Thymus (tissue), 11 donors: Measurements from ENCODE around the gene OVAAL. TPM values are rescaled to one million over a fixed set of nuclear protein-coding genes. Genes with fewer than 3 reads are reported as not detected.
"Not testable (repeated sequence)": the region's sequence is repeated elsewhere in the genome, so short reads cannot be mapped to it uniquely, and the experiment has no call there.

Source experiments
- DNase-seq, 9 donors: peaks; one replicate each; pipeline ENCODE4 v3.0.0-alpha.2; 2013; ENCODE audit warnings: low spot score in 9 of 9, low read depth in 6 of 9, missing footprints in 1 of 9
- H3K27ac ChIP-seq, 2 donors: one replicate each; pipeline ENCODE4 v1.5.1; 2013; ENCODE audit warnings: control low read depth in 1 of 2, low read depth in 1 of 2, low read length in 1 of 2, mild to moderate bottlenecking in 1 of 2, moderate library complexity in 1 of 2
- H3K27me3 ChIP-seq, 2 donors: one replicate each; pipeline ENCODE4 v1.5.1; 2013; ENCODE audit warnings: low read length in 1 of 2; ENCODE audit not compliant: control insufficient read depth in 2 of 2, insufficient read depth in 1 of 2
- H3K36me3 ChIP-seq, 2 donors: one replicate each; pipeline ENCODE4 v1.5.1; 2013; ENCODE audit warnings: low read length in 1 of 2, mild to moderate bottlenecking in 1 of 2, moderate library complexity in 1 of 2; ENCODE audit not compliant: control insufficient read depth in 2 of 2, insufficient read depth in 2 of 2
- H3K4me1 ChIP-seq, 2 donors: one replicate each; pipeline ENCODE4 v1.5.1; 2013; ENCODE audit warnings: low read length in 2 of 2; ENCODE audit not compliant: control insufficient read depth in 2 of 2, insufficient read depth in 2 of 2
- H3K4me3 ChIP-seq, 2 donors: one replicate each; pipeline ENCODE4 v1.5.1; 2013; ENCODE audit warnings: low read length in 2 of 2, control low read depth in 1 of 2, mild to moderate bottlenecking in 1 of 2
- H3K9me3 ChIP-seq, 2 donors: one replicate each; pipeline ENCODE4 v1.5.1; 2013; ENCODE audit warnings: low read length in 1 of 2, mild to moderate bottlenecking in 1 of 2; ENCODE audit not compliant: control insufficient read depth in 2 of 2, insufficient read depth in 1 of 2
- WGBS: extraction: QIAGEN DNeasy Blood & Tissue Kit; methylation state at CpG from one replicate; pipeline ENCODE4 v1.1.7; 2013; 5-methylcytosine and 5-hydroxymethylcytosine counted together
- polyA plus RNA-seq: library from polyadenylated mRNA; stranded (reverse); fragments of 200-250 nt; gene quantifications from one replicate; pipeline ENCODE4 v1.2.3, GENCODE V29; 2013
- total RNA-seq: library from RNA; stranded (reverse); fragments of 120-200 nt; gene quantifications from one replicate; pipeline ENCODE4 v1.2.4, GENCODE V29; 2013
- donor health status: healthy.

Gene OVAAL
- total and polyA plus RNA-seq, 2 donors = 0.05 to 0.14 TPM

DNA sequence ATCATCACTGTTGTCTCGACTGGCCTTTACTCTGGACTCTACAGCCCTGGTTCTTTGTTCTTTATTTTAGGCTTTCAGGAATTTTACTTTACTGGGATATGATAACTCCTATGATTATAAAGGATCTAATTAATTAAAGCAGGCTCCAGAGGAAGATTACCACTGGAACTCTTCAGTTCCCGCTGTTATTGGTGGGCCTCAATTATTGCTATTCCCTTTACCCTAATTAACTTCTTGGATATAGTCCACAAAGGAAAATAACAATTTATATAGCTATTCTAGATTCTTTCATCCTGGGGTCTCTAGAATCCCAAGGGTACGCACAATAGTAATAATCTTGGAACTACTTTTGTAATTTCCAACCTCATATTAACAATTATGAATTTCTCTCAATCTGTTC lies 8.5 kb upstream of the OVAAL start:
- Histone ChIP-seq H3K4me1 (no peaks in the 10 kb centered on the region), H3K4me3 (no peak overlapping the region), H3K27me3 (no peaks in the 10 kb centered on the region), H3K36me3 (no peaks in the 10 kb centered on the region), H3K27ac (no peak overlapping the region), H3K9me3 (no peaks in the 10 kb centered on the region)
- no peak for DNase-seq
- WGBS = 98% methylated on average over 3 of the region's 3 CpGs

DNA sequence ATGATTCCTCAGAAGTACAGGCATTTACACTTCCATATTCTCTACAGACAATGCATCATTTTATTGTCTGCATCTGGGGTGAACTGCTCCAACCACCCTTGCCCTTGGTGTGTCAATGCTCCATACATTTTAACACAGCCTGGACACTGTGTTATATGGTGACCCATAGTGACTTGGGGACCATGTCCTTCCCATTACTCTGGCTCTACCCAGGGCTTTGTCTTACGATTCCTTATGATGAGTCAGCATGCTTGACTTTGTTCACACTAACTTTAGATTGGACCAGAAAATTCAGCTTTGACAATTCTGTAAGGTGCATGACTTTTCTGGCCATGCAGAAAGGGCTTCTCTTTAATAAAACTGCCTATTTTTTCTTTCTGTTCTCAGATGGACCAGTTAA lies 6.8 kb upstream of the OVAAL start:
- no peaks in the 10 kb centered on the region for H3K9me3 ChIP-seq
- 91% methylated on average over 1 of the region's 1 CpG for WGBS
- H3K27ac ChIP-seq = no peak overlapping the region
- no peak for DNase-seq
- no peaks in the 10 kb centered on the region for H3K36me3 ChIP-seq
- H3K4me1 ChIP-seq = no peaks in the 10 kb centered on the region
- H3K27me3 ChIP-seq = no peaks in the 10 kb centered on the region
- no peak overlapping the region for H3K4me3 ChIP-seq

DNA sequence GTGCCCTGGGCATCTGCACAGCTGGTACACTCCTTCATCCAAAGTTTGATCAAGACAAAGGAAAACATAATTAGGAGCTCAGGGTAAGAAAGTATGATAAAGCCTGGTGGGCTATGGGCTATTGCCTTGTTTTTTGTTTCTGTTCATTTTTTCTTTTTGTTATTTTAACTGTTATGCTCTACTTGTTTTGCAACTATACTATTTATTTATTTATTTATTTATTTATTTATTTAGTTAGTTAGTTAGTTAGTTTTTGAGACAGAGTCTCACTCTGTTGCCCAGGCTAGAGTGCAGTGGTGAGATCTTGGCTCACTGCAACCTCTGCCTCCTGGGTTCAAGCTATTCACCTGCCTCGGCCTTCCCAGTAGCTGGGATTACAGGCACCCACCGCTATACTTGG lies 5.7 kb upstream of the OVAAL start:
- H3K9me3 ChIP-seq, H3K27me3 ChIP-seq, H3K36me3 ChIP-seq, H3K4me3 ChIP-seq, H3K27ac ChIP-seq, H3K4me1 ChIP-seq, DNase-seq: not testable (repeated sequence)
- WGBS = 99% methylated on average over 2 of the region's 2 CpGs

DNA sequence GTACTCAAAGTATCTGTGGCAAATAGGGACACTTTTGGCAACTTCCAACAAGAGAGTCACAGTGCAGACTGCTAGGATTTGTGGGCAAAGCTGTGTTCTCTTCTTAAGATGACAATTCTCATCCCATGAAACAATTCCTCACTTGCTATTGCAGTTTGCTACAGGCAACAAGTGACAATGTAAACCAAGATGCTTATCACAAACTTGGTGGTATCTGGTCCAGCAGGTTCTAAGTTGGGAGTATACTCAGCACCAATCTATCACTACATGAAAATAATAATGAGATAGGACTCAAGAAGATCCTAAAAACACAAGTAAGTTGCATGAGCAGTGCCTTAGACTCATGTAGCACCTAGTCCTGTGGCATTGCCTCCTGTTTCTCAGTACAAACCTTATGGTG lies 3.4 kb upstream of the OVAAL start:
- H3K27ac ChIP-seq = no peak overlapping the region
- H3K4me3 ChIP-seq = no peak overlapping the region
- DNase-seq = no peak

DNA sequence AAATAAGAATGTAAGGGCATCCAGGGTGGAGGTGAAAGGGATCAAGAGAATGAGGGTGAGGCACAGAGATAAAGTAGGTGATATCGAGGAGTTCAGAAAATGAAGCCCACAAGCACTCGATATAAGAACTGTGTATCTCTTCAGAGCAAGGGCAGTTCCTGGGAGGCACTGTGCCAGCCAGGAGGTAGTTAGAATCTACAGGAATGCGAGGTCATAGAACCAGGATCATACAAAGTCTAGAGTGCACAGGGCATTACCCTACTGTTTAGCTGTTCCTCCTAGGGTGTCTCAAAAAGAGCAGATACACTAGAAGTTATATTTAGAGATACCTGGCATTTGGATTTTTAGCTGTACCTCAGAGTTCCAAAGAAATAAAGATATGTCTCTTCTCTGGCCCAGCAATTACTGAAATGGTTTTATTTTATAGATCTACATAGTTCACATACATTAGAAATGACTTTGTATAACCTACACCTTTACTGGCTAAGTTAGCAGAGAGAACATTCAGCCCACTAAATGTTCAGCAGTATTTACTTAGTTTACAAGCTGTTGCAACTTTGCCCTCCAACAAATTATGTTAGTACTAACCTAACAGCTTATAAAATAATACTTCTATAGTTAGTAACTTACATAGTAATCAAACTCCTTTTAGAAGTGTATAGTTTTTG lies 1.6 kb downstream of the OVAAL start:
- Histone ChIP-seq H3K9me3 (no peaks in the 10 kb centered on the region), H3K36me3 (no peaks in the 10 kb centered on the region), H3K27ac (no peak overlapping the region), H3K4me1 (no peaks in the 10 kb centered on the region), H3K27me3 (no peaks in the 10 kb centered on the region), H3K4me3 (no peak overlapping the region)
- 66% methylated on average over 3 of the region's 3 CpGs for WGBS
- DNase-seq = no peak

More for the DNA sequence above, 3.4 kb upstream of the OVAAL start:
- Histone ChIP-seq H3K9me3 (no peaks in the 10 kb centered on the region), H3K27me3 (no peaks in the 10 kb centered on the region), H3K4me1 (no peaks in the 10 kb centered on the region), H3K36me3 (no peaks in the 10 kb centered on the region)

DNA sequence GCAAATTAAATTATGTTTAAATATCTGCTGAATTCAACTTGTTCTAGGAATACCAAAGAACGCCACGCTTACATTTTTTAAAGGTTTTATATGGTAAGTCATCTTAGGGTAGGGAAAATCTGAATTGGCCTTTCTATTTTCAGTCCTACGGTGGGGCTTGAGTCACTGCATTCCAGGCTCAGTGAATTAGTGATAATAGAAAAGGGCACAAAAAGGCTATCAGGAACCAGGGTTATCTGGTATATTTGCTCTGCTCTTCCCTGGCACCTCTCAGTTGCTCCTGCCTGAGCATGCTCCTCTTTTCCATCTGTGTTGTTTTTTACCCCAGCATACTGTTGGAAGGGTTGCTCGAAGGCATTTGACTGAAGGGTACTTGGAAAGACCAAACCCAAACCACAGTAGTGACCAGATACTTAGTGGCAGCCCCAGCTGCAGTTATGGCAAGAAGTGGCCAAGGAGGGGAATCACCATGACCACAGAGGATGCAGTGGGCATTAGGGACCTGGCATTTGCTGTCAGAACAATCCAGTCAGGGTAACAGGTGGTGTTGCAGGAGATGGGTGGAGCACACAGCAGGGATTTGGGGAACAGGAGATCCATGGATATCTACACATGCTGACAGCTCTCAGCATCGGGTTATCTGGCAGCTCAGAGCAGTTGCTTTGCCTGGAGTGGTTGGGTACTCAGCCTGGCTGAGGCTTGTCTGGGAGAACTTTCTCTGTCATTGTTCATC lies 2.3 kb downstream of the OVAAL start:
- WGBS = 97% methylated on average over 5 of the region's 5 CpGs

DNA sequence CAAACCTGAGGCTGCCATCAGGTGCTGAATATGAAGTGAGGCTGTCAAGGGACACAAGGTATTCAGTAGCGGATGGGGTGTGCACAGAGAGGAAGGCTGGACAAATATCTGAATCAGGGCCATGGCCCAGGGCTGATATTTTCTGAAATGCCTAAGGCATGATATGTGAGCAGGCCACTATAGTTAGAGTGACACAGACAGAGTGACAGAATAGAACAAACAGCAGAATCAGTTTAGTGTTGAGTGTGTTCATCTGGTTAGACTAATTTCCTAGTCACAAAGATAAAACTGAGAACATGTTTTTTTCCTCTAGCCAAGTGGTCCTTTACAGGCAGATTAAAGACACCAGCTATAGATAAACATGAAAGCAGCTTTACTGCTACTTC lies 3.9 kb downstream of the OVAAL start:
- Histone ChIP-seq H3K27me3 (no peaks in the 10 kb centered on the region), H3K27ac (no peak overlapping the region), H3K4me3 (no peak overlapping the region), H3K4me1 (no peaks in the 10 kb centered on the region), H3K9me3 (no peaks in the 10 kb centered on the region), H3K36me3 (no peaks in the 10 kb centered on the region)
- DNase-seq = no peak
- WGBS = 100% methylated on average over 1 of the region's 1 CpG

More for the DNA sequence above, 2.3 kb downstream of the OVAAL start:
- Histone ChIP-seq H3K4me1 (no peaks in the 10 kb centered on the region), H3K9me3 (no peaks in the 10 kb centered on the region), H3K27ac (no peak overlapping the region), H3K4me3 (no peak overlapping the region), H3K27me3 (no peaks in the 10 kb centered on the region), H3K36me3 (no peaks in the 10 kb centered on the region)
- no peak for DNase-seq

DNA sequence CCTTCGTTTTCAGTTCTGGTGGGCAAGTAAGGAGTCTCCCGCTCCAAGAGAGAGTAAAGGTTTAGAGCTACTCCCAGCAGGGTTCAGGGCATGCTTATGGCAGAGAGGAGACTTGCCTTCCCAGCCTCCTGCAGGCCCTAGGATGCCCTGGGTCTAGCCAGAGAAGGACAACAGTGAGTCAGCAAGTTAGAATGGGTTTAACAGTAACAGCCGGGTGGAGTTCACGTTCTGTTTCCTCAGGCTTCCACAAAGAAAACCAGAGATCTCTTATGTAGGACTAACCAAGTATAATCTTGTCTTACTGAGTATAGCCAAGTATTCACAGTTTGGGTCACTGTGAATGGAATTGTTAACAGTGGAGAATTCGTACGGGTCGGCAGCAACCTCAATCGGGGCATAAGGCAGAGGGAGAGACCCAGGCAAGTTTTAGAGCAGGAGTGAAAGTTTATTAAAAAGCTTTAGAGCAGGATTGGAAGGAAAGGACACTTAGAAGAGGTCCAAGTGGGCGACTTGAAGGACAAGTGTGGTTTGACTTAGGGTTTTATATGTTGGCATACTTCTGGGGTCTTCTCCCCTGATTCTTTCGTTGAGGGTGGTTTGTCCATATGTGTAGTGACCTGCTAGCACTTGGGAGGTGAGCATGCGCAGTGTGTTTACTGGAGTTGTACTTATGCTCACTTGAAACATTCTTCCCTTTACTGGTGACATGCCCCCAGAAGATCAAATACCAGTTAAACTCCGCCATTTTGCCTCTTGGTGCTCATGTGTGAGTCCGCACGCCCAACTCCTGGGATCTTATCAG lies 4.5 kb downstream of the OVAAL start:
- H3K4me1 ChIP-seq = no peaks in the 10 kb centered on the region
- DNase-seq = no peak
- 86% methylated on average over 14 of the region's 14 CpGs for WGBS
- no peaks in the 10 kb centered on the region for H3K27me3 ChIP-seq
- no peak overlapping the region for H3K27ac ChIP-seq
- no peaks in the 10 kb centered on the region for H3K36me3 ChIP-seq
- no peak overlapping the region for H3K4me3 ChIP-seq
- H3K9me3 ChIP-seq = no peaks in the 10 kb centered on the region
